GM19099 (cell line): ENCODE results near the gene STXBP3.

Experiments used
- POLR2A ChIP-seq: IDR thresholded peaks from 3 replicates; pipeline ENCODE4 v1.6.1; 2011; ENCODE audit warnings: low read depth; ENCODE audit not compliant: insufficient read length; ENCODE audit errors: extremely low read depth

Gene STXBP3, protein sequence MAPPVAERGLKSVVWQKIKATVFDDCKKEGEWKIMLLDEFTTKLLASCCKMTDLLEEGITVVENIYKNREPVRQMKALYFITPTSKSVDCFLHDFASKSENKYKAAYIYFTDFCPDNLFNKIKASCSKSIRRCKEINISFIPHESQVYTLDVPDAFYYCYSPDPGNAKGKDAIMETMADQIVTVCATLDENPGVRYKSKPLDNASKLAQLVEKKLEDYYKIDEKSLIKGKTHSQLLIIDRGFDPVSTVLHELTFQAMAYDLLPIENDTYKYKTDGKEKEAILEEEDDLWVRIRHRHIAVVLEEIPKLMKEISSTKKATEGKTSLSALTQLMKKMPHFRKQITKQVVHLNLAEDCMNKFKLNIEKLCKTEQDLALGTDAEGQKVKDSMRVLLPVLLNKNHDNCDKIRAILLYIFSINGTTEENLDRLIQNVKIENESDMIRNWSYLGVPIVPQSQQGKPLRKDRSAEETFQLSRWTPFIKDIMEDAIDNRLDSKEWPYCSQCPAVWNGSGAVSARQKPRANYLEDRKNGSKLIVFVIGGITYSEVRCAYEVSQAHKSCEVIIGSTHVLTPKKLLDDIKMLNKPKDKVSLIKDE

DNA sequence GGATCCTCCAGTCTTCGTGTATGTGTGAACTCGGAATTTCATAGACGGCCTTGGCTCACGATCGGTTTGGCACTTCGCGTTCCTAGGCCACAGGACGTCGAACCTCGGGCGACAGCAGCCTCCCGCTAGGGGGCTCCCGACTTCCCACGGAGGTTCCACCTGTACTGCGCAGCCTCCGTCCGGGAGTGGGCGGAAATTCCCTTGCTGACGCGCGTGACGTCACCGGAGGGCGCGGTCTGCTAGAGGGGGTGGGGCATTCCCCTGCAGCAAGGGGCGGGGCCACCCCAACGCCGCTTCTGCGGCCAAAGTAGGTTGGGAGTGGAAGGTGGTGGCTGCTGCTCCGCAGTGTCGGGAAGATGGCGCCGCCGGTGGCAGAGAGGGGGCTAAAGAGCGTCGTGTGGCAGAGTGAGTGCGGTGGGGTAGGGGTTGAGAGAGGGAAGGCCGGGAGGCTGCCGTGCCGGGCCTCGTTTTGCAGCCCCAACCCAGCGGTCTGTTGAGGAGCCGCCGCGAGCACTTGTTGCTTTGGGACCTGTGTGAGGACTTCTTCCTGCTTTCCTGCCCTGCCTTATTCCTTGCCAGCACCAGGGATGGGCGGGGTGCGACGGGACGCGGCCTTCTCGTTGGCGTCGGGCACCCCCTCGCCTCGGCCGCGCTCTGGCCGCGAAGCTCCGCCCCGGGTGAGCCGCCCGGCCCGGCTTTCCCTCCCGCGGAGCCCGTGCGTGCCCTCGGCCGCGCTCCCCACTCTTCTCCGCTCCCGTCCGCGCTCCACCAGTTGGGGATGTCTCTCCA is at the start of gene STXBP3:
Gene STXBP3, plus strand, starts transcription at position 293 of the 789 bp plus-strand sequence. Its CDS starts 64 bp downstream, at position 357.
- peak; percentile 88 for TF ChIP-seq POLR2A

DNA sequence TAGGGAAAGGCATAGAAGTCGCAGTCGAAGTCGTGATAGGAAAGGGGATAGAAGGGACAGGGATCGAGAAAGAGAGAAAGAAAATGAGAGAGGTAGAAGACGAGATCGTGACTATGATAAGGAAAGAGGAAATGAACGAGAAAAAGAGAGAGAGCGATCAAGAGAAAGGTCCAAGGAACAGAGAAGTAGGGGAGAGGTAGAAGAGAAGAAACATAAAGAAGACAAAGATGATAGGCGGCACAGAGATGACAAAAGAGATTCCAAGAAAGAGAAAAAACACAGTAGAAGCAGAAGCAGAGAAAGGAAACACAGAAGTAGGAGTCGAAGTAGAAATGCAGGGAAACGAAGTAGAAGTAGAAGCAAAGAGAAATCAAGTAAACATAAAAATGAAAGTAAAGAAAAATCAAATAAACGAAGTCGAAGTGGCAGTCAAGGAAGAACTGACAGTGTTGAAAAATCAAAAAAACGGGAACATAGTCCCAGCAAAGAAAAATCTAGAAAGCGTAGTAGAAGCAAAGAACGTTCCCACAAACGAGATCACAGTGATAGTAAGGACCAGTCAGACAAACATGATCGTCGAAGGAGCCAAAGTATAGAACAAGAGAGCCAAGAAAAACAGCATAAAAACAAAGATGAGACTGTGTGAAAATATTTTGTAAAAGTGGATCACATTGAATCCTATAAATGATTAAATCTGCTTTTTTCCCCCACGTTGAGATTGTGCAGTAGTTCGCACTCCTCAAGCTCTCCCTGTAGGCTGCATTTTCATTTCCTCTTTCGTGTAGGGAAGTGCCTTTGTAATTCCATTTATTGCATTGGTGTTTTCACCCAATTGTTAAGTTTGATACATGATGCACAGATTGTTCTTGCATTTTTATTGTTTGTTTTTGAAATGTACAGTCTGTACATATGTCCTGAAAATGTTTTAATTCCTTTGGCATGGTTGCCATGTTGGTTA is 46.8 kb upstream of the STXBP3 start:
- TF ChIP-seq POLR2A, result peak; percentile 24

DNA sequence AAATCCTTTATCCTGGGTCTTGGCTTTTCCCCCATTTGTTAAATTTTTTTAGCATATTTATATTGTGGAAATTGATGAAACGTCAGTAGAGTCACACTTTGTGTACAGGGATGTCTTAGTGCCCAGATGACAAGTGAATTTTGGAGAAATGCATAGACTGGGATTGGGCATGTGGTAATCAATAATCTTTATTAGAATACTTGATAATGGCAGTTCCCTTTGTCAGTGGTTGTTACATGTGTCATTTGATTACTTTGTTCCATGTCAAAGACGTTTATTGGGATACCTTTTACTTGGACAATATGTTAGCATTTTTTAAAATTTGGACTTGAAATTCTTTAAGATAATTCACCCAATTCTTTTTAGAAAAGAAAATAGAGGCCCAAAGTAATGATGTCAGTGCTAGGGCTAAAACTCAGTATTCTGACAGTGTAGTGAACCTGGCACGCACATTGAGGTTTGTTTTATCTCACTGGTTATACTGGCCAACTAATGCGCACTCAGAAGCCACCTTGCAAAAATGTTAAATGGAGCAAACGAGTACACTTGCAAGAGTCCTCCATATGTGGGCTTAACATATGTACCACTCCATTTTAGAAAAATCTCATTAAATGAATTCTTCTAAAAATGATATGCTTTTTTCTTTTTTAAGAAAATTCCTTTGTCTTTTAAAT is 45.2 kb upstream of the STXBP3 start:
- TF ChIP-seq POLR2A, result no peak

DNA sequence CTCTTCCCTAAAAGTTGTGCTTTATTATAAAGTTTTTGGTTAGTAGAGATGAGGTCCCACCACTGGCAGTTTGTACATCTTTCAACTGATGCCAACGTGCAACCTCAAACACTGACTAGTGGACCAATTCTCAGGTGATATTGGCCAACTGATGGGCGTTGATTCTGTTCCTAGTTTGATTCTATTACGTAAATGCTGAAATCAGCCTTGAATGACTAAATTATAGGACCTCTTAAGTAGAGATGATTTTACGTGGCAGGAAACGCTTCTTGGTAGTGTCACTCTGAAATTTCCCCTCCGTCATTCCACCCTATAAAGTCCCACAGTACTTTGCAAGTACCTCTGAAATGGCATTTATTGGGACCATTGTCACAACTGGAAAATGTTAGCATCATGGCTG is 42.5 kb upstream of the STXBP3 start:
- TF ChIP-seq POLR2A, result no peak

DNA sequence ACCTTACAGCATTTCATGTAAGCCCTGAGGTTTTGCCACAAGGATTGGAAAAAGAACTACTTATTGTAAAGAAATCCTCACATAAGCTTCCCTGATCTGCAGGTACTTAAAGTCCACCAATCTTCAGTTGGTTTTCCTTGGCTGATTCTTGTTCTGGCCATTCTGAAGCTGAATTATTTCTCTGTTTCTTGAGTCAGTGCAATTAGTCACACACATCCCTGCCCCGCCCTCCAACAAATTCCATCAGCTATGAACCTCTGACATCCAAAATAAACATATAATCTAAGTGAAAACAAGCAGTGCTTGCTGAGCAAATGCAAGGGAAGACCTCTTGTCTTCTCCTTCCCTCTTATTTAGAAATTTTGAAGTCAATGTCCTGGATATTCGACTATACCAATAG is 42.0 kb upstream of the STXBP3 start:
- TF ChIP-seq POLR2A, result no peak

DNA sequence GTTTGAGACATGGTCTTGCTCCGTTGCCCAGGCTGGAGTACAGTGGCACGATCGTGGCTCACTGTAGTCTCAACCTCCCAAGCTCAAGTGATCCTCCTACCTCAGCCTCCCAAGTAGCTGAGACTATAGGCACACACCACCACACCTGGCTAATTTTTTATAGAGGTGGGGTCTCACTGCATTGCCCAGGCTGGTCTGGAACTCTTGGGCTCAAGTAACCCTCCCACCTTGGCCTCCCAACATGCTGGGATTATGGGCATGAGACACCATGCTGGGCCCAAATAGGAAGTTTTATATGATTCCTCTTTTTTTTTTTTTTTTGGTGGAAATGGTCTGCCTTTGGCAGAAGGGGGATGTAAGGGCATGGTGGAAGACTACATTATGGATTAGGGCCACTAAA is 39.8 kb upstream of the STXBP3 start:
- no peak for TF ChIP-seq POLR2A

DNA sequence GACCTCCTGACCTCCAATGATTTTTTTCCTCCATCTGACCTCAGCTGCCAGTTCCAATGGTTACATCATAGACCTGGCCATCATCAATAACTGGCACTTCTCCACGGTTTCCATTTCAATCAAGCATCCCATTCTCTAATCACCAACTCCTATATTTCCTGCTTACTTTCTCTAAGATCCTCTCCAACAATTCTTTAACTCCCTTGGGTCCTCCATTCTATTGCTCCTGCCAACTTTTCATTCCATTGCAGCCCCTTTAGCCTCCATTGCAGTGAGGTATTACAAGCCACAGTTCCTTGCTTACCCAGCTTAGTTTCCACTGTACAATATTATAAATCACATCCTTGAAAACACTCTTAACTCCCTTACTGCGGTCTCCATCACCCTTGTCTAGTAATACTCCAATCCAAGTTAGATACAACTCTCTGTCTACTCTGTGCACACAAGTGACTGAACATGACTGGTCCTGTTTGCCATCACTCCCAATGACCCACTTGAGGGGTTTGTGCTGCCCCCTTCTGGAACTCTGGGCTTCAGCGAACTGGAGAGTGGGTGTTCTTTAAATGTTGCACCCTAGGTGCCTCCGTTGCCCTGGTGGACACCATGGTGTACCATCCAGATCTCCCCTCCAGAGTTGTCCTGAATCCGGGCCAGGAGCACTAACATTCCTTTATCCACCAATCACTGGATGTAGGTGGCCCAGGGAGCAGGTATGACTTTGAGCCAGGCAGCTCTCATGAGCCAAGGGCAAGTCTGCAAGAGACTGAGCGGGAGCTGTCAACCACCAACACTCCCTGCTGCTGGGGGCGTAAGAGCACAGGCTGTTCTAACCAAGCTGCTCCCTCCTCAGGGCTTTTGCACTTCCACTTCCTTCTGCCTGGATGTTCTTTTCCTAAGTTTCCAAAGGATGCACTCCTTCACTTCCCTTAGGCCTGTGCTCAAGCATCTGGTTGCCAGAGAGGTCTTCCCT is 37.5 kb upstream of the STXBP3 start:
- no peak for TF ChIP-seq POLR2A

DNA sequence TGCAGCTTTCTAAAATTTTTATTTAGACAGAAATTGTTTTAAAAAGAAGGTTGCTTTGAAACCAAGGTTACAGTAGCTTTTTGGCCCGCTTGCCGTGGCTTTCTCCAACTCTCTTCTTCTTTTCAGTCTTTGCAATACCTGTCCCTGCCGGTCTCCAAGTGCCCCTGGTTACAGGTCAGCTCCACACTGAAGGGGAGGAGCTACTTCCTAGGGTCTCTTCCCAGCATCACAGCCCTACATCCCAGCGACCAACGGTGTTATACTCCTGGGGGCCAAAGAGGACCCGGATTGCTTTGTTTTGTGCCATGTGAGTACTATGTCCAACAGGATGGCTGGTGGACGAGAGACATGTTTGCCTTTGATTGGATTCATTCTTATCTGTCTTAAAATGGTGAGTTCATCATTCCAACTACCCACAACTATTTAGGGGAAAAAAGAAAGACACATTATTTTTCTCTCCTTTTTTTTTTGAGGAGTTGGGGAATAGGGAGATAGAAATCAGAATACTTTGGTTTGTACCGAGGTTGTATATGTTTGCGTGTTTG is 33.8 kb upstream of the STXBP3 start, which contains the start of gene FNDC7:
Gene FNDC7, plus strand, starts transcription at position 303 of the 545 bp plus-strand sequence. Its CDS starts 26 bp downstream, at position 329.
- no peak for TF ChIP-seq POLR2A

DNA sequence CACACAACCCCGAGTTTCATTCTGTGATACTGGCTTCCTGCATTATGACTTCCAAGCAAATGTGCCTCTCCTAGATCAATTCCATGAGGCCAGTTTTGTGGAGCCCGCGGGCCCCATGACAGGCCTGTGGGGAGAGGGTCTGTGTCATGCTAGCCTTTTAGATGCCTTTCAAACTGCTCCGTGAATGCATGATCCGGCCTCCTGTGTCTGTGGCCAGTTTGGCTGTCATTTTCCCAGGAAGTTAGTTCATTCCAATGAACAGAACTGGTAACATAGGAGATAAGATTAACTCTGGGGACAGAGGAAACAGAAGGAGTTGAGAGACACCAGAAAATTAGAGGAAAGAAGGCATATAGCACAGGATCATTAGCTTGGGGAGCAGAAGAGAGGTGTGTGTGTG is 30.5 kb upstream of the STXBP3 start:
- no peak for TF ChIP-seq POLR2A

DNA sequence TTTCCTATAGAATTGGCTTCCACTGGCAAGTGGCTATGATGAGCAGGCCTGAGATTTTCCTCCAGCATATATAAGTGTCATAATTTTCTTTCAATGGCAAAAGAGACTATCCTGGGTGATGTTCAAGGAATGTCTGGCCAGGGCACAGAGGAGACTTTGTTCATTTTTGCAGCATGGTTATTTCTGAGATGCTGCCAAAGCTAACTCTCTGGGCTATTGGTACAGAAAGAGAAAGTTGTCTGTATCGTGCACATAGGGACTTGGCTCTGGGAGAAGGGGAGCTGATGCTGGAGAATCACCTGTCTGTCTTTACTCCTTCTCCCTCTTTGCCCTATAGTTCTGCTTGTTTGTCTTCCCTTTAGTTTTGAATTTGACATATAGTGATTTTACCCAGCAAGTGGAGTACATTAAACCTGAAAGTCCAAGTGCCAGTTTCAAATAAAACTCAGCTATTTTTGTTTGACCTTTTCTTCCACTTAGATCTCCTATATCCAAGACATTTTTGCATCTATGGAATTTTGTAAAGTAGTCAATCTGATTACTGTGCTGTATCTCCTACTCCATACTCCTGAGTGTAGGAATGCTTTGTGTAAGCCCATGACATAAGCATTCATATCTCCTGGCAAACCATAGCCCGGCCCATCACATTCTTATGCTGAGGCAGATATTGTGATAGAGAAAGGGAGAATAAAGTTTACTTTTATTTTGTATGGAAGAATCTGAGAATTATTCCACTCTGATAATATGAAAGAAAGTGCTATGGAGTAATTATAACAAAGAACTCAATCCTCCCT is 29.8 kb upstream of the STXBP3 start:
- TF ChIP-seq POLR2A, result no peak

DNA sequence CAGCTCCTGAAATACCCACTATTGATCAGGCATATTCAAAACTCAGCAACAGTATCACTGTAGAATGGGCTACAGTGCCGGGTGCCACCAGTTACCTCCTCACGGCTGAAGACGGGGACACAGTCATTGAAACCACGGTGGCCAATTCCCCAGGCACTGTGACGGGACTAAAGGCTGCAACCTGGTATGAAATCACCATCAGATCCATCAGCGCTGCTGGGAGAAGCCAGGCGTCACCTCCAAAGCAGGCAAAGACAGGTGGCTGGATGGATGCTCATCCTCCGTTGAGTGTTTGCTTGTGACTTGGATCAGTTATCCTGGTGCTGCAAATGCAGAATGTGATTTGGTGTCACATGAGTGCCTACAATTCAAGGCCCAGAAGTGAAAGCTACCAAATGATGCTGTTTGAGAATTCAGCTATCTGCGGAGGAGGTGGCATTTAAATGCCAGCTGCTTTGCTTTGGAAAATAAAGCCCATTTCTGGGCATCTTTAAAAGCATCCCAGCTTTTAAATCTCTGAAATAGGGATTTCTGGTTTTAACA is 28.6 kb upstream of the STXBP3 start:
- no peak for TF ChIP-seq POLR2A
